Measurements from ENCODE around the gene SLC44A3. TPM values are rescaled to one million over a fixed set of nuclear protein-coding genes. Genes with fewer than 3 reads are reported as not detected.
A peak's percentile ranks its signal among the peaks of the same experiment; 100 is the strongest.
"Not testable (repeated sequence)": the region's sequence is repeated elsewhere in the genome, so short reads cannot be mapped to it uniquely, and the experiment has no call there.

The SLC44A3 gene
- polyA plus RNA-seq, 6 donors from 2014 or later: not detected

GRCh38 chr1:94828251-94828650 lies 8.1 kb downstream of the SLC44A3 start:
- ATAC-seq (ENCODE audit: low read depth in 2 of 2) (no peak), DNase-seq (no peak)
- Mint-ChIP-seq H3K27ac (no peak overlapping the region), H3K27me3 (peaks cover 33 to 45% (median 34%) of the 10 kb centered on the region in 3 donors), H3K36me3 (no peaks in the 10 kb centered on the region), H3K4me1 (peaks cover 5 to 8% (median 6%) of the 10 kb centered on the region in 3 donors), H3K4me3 (no peak overlapping the region), H3K9me3 (peaks cover 0 to 1% (median 0%) of the 10 kb centered on the region in 7 donors)

- no peaks in the 10 kb centered on the region for H3K36me3 Mint-ChIP-seq
- H3K9me3 Mint-ChIP-seq: peaks cover 0 to 1% (median 0%) of the 10 kb centered on the region in 7 donors
- peak; percentile 38 to 60 for ATAC-seq (ENCODE audit: low read depth in 2 of 2)
Measured at GRCh38 chr1:94831641-94832040, 11.5 kb downstream of the SLC44A3 start.

DNA sequence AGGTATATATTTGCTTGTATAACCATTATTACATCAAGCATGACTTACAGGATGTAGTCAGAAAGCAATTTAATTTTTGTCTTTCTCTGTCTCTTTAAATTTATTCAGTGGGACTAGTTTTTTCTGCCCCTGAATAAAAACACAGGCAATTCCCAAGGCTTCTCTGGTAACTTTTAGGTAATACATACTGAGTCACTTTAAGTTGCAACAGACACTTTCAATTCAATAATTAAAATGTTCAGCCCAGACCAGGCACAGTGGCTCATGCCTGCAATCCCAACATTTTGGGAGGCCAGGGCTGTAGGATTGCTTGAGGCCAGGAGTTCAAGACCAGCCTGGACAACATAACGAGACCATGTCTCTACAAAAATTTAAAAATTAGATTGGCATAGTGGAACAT lies 12.3 kb downstream of the SLC44A3 start:
- Mint-ChIP-seq H3K27me3 (peaks cover 11 to 44% (median 30%) of the 10 kb centered on the region in 3 donors), H3K9me3 (peaks cover 0 to 1% (median 0%) of the 10 kb centered on the region in 7 donors)

More at GRCh38 chr1:94831641-94832040, 11.5 kb downstream of the SLC44A3 start:
- Mint-ChIP-seq H3K4me3 (no peak overlapping the region), H3K27me3 (peaks cover 19 to 41% (median 30%) of the 10 kb centered on the region in 3 donors), H3K27ac (peak overlapping the region in 1 of 6 donors; percentile 64), H3K4me1 (peaks cover 5 to 8% (median 6%) of the 10 kb centered on the region in 3 donors)
- no peak for DNase-seq

GRCh38 chr1:94832931-94833585 lies 12.9 kb downstream of the SLC44A3 start:
- ATAC-seq (ENCODE audit: low read depth in 2 of 2): no peak
- Mint-ChIP-seq H3K9me3 (peaks cover 0 to 1% (median 0%) of the 10 kb centered on the region in 7 donors), H3K36me3 (no peaks in the 10 kb centered on the region)

More for the DNA sequence above, 12.3 kb downstream of the SLC44A3 start:
- no peak for DNase-seq
- H3K36me3 Mint-ChIP-seq: no peaks in the 10 kb centered on the region
- ATAC-seq (ENCODE audit: low read depth in 2 of 2): no peak
- H3K4me3 Mint-ChIP-seq: no peak overlapping the region
- no peak overlapping the region for H3K27ac Mint-ChIP-seq
- H3K4me1 Mint-ChIP-seq: peaks cover 5 to 8% (median 6%) of the 10 kb centered on the region in 3 donors

GRCh38 chr1:94836891-94837290 lies 16.7 kb downstream of the SLC44A3 start:
- H3K4me3 Mint-ChIP-seq: no peak overlapping the region
- no peak overlapping the region for H3K27ac Mint-ChIP-seq
- DNase-seq (no peak), ATAC-seq (ENCODE audit: low read depth in 2 of 2) (no peak)
- peaks cover 12 to 29% (median 18%) of the 10 kb centered on the region in 3 donors for H3K27me3 Mint-ChIP-seq
- H3K36me3 Mint-ChIP-seq: no peaks in the 10 kb centered on the region
- H3K4me1 Mint-ChIP-seq: peaks cover 0 to under 1% (median 0%) of the 10 kb centered on the region in 3 donors
- no peaks in the 10 kb centered on the region for H3K9me3 Mint-ChIP-seq

More at GRCh38 chr1:94832931-94833585, 12.9 kb downstream of the SLC44A3 start:
- no peak overlapping the region for H3K4me3 Mint-ChIP-seq
- H3K27ac Mint-ChIP-seq: no peak overlapping the region
- DNase-seq: no peak
- H3K4me1 Mint-ChIP-seq: peaks cover 5 to 8% (median 6%) of the 10 kb centered on the region in 3 donors
- H3K27me3 Mint-ChIP-seq: peaks cover 8 to 38% (median 30%) of the 10 kb centered on the region in 3 donors

DNA sequence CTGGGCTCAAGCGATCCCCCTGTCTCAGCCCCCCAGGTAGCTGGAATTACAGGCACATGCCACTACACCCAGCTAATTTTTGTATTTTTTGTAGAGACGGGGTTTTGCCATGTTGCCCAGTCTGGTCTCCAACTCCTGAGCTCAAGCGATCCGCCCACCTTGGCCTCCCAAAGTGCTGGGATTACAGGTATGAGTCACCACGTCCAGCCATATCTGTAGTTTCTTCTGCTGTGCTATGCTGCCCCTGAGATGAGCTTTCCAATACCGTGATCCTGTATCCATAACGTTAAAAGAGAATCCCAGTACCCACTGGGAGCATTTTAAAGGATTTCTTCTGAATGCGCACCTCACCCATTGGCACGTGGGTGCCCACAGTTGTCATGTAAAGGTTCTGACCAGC lies 20.2 kb downstream of the SLC44A3 start:
- not testable (repeated sequence) for H3K4me3 Mint-ChIP-seq; H3K36me3 Mint-ChIP-seq; H3K4me1 Mint-ChIP-seq; H3K9me3 Mint-ChIP-seq; DNase-seq; ATAC-seq (ENCODE audit: low read depth in 2 of 2); H3K27ac Mint-ChIP-seq
- H3K27me3 Mint-ChIP-seq: peaks cover 0 to 41% (median 31%) of the 10 kb centered on the region in 3 donors

DNA sequence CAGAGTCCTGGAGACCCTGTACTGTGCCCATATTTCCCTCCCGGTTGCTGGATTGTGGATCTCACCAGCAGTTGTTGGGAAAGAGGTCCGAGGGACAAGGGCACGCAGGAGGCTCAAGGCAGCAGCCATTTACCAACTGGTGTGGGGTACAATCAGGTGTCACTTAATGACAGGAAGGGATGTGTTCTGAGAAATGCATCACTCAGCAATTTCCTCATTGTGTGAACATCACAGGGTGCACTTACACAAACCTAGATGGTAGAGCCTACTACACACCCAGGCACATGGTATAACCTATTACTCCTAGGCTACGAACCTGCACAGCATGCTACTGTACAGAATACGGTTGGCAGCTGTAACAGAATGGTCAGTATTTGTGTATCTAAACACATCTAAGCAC lies 20.7 kb downstream of the SLC44A3 start:
- no peaks in the 10 kb centered on the region for H3K4me1 Mint-ChIP-seq

GRCh38 chr1:94843430-94843829 lies 23.3 kb downstream of the SLC44A3 start:
- H3K4me3 Mint-ChIP-seq: no peak overlapping the region

More for the DNA sequence above, 20.7 kb downstream of the SLC44A3 start:
- no peak overlapping the region for H3K4me3 Mint-ChIP-seq
- ATAC-seq (ENCODE audit: low read depth in 2 of 2): no peak
- no peaks in the 10 kb centered on the region for H3K36me3 Mint-ChIP-seq
- no peaks in the 10 kb centered on the region for H3K9me3 Mint-ChIP-seq
- peak overlapping the region in 1 of 6 donors; percentile 26 for H3K27ac Mint-ChIP-seq
- H3K27me3 Mint-ChIP-seq: peaks cover 0 to 39% (median 31%) of the 10 kb centered on the region in 3 donors
- DNase-seq: no peak

DNA sequence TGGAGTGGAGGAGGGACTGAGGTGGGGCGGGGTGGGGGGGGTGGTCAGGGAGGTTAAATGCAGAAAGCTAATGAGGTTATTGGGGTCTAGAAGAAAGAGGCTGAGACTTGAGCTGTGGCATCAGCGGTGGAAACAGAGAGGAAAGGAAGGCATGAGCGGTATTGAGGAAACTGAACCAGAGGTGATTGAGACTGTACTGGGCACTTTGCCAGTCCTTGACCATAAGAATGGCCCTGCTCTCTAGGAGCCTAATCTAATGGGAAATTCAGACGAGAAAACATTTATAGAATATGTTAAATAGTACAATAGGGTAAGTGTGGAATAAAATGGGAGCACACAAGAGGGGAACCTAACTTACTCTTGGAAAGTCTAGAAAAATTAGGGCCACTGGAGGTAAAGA lies 23.7 kb downstream of the SLC44A3 start:
- H3K4me3 Mint-ChIP-seq: no peak overlapping the region
- DNase-seq (no peak), ATAC-seq (ENCODE audit: low read depth in 2 of 2) (no peak)
- no peaks in the 10 kb centered on the region for H3K9me3 Mint-ChIP-seq
- H3K36me3 Mint-ChIP-seq: no peaks in the 10 kb centered on the region
- peaks cover 5 to 37% (median 33%) of the 10 kb centered on the region in 3 donors for H3K27me3 Mint-ChIP-seq
- no peaks in the 10 kb centered on the region for H3K4me1 Mint-ChIP-seq
- H3K27ac Mint-ChIP-seq: no peak overlapping the region

More at GRCh38 chr1:94843430-94843829, 23.3 kb downstream of the SLC44A3 start:
- Mint-ChIP-seq H3K9me3 (no peaks in the 10 kb centered on the region), H3K36me3 (no peaks in the 10 kb centered on the region), H3K27ac (no peak overlapping the region), H3K27me3 (peaks cover 5 to 33% (median 30%) of the 10 kb centered on the region in 3 donors), H3K4me1 (no peaks in the 10 kb centered on the region)
- ATAC-seq (ENCODE audit: low read depth in 2 of 2): no peak
- DNase-seq: no peak

GRCh38 chr1:94846308-94846707 lies 26.2 kb downstream of the SLC44A3 start:
- Mint-ChIP-seq H3K27me3 (peaks cover 5 to 37% (median 29%) of the 10 kb centered on the region in 3 donors), H3K9me3 (no peaks in the 10 kb centered on the region), H3K27ac (no peak overlapping the region), H3K4me3 (no peak overlapping the region), H3K36me3 (no peaks in the 10 kb centered on the region), H3K4me1 (no peaks in the 10 kb centered on the region)
- DNase-seq (no peak), ATAC-seq (ENCODE audit: low read depth in 2 of 2) (no peak)

DNA sequence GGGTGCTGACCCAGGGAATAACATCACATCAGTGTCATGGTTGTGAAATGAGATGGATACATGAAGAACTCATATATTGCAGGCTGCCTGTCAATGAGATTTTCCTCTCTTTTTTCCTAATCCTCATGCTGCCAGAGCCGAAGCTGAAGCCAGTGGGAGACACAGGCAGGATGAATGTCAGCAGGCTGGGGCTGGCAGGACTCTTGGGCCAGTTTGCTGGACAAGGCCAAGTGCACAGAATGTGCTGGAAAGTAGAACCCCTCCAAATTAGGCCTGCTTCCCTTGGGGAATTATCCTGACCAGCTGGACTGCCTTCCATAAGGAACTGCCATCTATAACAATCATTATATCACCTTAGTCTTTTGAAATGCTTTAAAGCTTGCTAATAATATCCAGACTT lies 31.4 kb downstream of the SLC44A3 start:
- ATAC-seq (ENCODE audit: low read depth in 2 of 2): no peak
- Mint-ChIP-seq H3K4me3 (no peak overlapping the region), H3K27me3 (peaks cover 2 to 6% (median 6%) of the 10 kb centered on the region in 3 donors), H3K9me3 (no peaks in the 10 kb centered on the region), H3K36me3 (no peaks in the 10 kb centered on the region), H3K27ac (no peak overlapping the region), H3K4me1 (no peaks in the 10 kb centered on the region)
- no peak for DNase-seq

GRCh38 chr1:94852788-94853187 lies 32.6 kb downstream of the SLC44A3 start:
- H3K4me3 Mint-ChIP-seq: no peak overlapping the region
- H3K27ac Mint-ChIP-seq: no peak overlapping the region
- no peaks in the 10 kb centered on the region for H3K9me3 Mint-ChIP-seq

GRCh38 chr1:94854458-94855306 lies 34.5 kb downstream of the SLC44A3 start:
- H3K27ac Mint-ChIP-seq: no peak overlapping the region
- H3K4me1 Mint-ChIP-seq: no peaks in the 10 kb centered on the region
- peak; percentile 93 to 94 for ATAC-seq (ENCODE audit: low read depth in 2 of 2)
- peaks cover 6 to 9% (median 9%) of the 10 kb centered on the region in 3 donors for H3K27me3 Mint-ChIP-seq
- no peak overlapping the region for H3K4me3 Mint-ChIP-seq
- no peaks in the 10 kb centered on the region for H3K9me3 Mint-ChIP-seq
- no peaks in the 10 kb centered on the region for H3K36me3 Mint-ChIP-seq
- DNase-seq: peak; percentile 75

More at GRCh38 chr1:94852788-94853187, 32.6 kb downstream of the SLC44A3 start:
- DNase-seq (no peak), ATAC-seq (ENCODE audit: low read depth in 2 of 2) (no peak)
- Mint-ChIP-seq H3K36me3 (no peaks in the 10 kb centered on the region), H3K27me3 (peaks cover 5 to 6% (median 6%) of the 10 kb centered on the region in 3 donors), H3K4me1 (no peaks in the 10 kb centered on the region)
